ENCODE measurements around the gene TCTN1. TPM values are rescaled to one million over a fixed set of nuclear protein-coding genes. Genes with fewer than 3 reads are reported as not detected.
A peak's percentile ranks its signal among the peaks of the same experiment; 100 is the strongest.
"Not testable (repeated sequence)": the region's sequence is repeated elsewhere in the genome, so short reads cannot be mapped to it uniquely, and the experiment has no call there.

TCTN1 gene
- total RNA-seq, 1 donor from 2014 or later = 7.6 TPM

DNA sequence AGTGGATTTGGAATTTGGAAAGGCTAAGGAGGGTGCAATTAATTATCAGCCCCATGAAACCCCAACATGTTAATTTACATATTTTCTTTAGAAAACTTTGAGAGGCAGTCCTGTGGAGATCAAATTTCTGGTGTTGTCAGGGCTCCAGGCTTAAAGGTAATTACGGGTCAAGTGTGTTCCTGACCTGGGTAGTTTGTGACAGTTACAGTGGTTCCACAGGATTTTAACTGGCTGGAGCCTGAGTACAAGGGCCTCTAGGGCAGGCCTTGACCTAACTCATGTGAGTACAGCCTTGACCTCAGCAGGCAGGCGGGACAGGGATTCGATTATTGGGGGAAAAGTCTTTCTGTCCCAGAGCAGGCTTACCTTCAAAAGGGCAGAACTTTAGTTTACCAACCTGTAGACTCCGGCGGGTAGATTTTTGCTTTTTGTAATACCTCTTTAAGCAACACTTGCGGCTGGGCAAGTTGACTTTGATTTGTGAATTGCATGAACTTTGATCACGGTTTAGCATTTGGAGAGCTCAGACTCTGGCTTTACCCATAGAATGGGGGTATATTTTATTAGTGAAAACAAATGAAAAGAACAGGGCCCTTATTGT, 22.4 kb upstream of the TCTN1 start:
- Mint-ChIP-seq H3K36me3 (ENCODE audit: low read depth) (no peaks in the 10 kb centered on the region), H3K4me1 (ENCODE audit: low read depth) (peaks cover 22% of the 10 kb centered on the region), H3K27me3 (ENCODE audit: insufficient read depth) (no peaks in the 10 kb centered on the region), H3K4me3 (no peak overlapping the region), H3K27ac (peak overlapping the region; percentile 87), H3K9me3 (no peaks in the 10 kb centered on the region)
- no peak for DNase-seq (ENCODE audit: low spot score)
- intact Hi-C loops (cut with micrococcal nuclease) = loop anchor here (1.0 to 2.0 kb wide), 3 partner anchors 8 to 21 kb away; partner anchors contain the start of gene PPTC7

DNA sequence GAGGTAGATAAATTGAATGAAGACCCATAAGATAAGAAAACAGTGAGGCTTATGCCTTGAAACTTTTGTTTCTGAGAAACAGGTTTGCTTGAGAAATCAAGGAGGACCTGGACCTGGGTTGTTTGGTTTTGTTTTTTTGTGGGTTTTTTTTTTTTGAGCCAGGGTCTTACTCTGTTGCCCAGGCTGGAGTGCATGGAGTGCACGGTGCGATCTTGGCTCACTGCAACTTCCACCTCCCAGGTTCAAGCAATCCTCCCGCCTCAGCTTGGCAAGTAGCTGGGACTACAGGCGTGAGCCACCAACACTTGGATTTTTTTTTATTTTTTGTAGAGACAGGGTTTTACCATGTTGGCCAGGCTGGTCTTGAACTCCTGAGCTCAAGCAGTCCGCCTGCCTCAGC, 21.9 kb upstream of the TCTN1 start:
- H3K27ac Mint-ChIP-seq = peak overlapping the region; percentile 87

DNA sequence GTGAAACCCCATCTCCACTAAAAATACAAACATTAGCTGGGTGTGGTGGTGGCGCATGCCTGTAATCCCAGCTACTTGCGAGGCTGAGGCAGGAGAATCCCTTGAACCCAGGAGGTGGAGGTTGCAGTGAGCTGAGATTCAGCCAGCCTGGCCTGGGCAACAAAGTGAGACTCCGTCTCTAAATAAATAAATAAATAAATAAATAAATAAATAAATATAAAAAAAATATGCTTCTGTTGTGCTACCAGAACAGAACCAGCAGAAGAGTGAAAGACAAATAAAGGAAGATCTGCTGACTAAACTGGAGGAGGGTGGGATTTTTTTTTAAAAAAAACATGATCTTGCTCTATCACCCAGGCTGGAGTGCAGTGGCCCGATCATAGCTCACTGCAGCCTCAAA, 21.0 kb upstream of the TCTN1 start:
- peaks cover 22% of the 10 kb centered on the region for H3K4me1 Mint-ChIP-seq (ENCODE audit: low read depth)
- H3K36me3 Mint-ChIP-seq (ENCODE audit: low read depth); H3K4me3 Mint-ChIP-seq; intact Hi-C loops (cut with micrococcal nuclease); DNase-seq (ENCODE audit: low spot score); H3K9me3 Mint-ChIP-seq; H3K27me3 Mint-ChIP-seq (ENCODE audit: insufficient read depth); H3K27ac Mint-ChIP-seq: not testable (repeated sequence)

More for the DNA sequence above, 21.9 kb upstream of the TCTN1 start:
- no peaks in the 10 kb centered on the region for H3K27me3 Mint-ChIP-seq (ENCODE audit: insufficient read depth)
- H3K4me3 Mint-ChIP-seq = no peak overlapping the region
- H3K9me3 Mint-ChIP-seq = no peaks in the 10 kb centered on the region
- DNase-seq (ENCODE audit: low spot score) = no peak
- intact Hi-C loops (cut with micrococcal nuclease) = no loop called here
- H3K36me3 Mint-ChIP-seq (ENCODE audit: low read depth) = no peaks in the 10 kb centered on the region
- peaks cover 22% of the 10 kb centered on the region for H3K4me1 Mint-ChIP-seq (ENCODE audit: low read depth)

DNA sequence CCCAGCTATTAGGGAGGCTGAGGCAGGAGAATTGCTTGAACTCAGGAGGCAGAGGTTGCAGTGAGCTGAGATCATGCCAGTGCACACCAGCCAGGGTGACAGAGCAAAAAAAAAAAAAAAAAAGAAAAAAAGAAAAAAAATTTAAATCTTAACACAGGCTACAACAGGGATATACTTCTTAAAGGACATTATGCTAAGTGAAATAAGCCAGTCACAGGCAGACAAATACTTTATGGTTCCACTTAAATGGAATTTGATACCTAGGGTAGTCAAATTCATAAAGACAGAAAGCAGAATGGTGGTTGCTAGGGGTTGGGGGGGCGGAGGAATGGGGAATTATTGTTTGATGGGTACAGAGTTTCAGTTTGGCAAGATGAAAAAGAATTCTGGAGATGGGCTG, 16.0 kb upstream of the TCTN1 start:
- Mint-ChIP-seq H3K27me3 (ENCODE audit: insufficient read depth) (no peaks in the 10 kb centered on the region), H3K27ac (no peak overlapping the region), H3K4me3 (no peak overlapping the region), H3K4me1 (ENCODE audit: low read depth) (peaks cover 12% of the 10 kb centered on the region), H3K9me3 (no peaks in the 10 kb centered on the region), H3K36me3 (ENCODE audit: low read depth) (no peaks in the 10 kb centered on the region)
- no peak for DNase-seq (ENCODE audit: low spot score)
- intact Hi-C loops (cut with micrococcal nuclease) = no loop called here

DNA sequence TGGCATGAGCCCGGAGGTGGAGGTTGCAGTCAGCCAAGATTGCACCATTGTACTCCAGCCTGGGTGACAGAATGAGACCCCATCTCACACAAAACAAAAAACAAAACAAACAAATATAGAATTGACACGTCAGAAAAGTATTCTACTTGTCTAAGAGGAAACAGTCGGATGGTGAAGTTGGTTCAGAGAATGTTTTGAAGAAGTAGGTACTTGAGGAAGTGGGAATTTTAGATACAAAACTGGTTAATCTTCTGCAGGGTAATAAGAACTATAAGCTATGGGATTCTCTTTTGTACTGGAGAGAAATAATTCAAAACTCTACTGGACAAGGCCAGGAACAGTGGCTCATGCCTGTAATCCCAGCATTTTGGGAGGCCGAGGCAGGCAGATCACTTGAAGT, 14.6 kb upstream of the TCTN1 start:
- Mint-ChIP-seq H3K9me3 (no peaks in the 10 kb centered on the region), H3K4me1 (ENCODE audit: low read depth) (peaks cover 12% of the 10 kb centered on the region), H3K36me3 (ENCODE audit: low read depth) (no peaks in the 10 kb centered on the region), H3K27ac (peak overlapping the region; percentile 6), H3K27me3 (ENCODE audit: insufficient read depth) (no peaks in the 10 kb centered on the region), H3K4me3 (no peak overlapping the region)
- intact Hi-C loops (cut with micrococcal nuclease) = no loop called here
- no peak for DNase-seq (ENCODE audit: low spot score)

DNA sequence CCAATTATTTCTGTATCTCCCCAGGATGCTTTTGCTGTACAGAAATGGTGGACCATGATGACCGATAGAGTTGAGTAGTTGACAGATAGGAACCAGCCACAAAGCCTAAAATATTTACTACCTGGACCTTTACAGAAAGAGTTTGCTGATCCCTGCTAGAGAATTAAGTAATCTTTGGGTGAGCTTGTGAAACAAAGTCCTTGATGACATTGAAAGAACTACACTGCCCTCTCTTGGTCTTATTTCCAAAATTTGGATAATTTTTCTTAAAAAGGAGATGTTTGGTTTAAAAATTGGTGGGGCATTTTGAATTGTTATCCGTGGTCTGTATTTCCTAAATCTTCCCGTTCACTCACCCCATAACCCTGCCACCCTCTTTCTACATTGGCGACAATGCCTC, 13.7 kb upstream of the TCTN1 start:
- H3K4me3 Mint-ChIP-seq = no peak overlapping the region
- no peak overlapping the region for H3K27ac Mint-ChIP-seq
- H3K9me3 Mint-ChIP-seq = no peaks in the 10 kb centered on the region
- no peaks in the 10 kb centered on the region for H3K36me3 Mint-ChIP-seq (ENCODE audit: low read depth)
- intact Hi-C loops (cut with micrococcal nuclease) = loop anchor here (1.0 to 5.0 kb wide), 3 partner anchors 48 to 498 kb away; no protein-coding TSS in a partner anchor
- DNase-seq (ENCODE audit: low spot score) = no peak
- H3K4me1 Mint-ChIP-seq (ENCODE audit: low read depth) = peaks cover 12% of the 10 kb centered on the region
- no peaks in the 10 kb centered on the region for H3K27me3 Mint-ChIP-seq (ENCODE audit: insufficient read depth)

DNA sequence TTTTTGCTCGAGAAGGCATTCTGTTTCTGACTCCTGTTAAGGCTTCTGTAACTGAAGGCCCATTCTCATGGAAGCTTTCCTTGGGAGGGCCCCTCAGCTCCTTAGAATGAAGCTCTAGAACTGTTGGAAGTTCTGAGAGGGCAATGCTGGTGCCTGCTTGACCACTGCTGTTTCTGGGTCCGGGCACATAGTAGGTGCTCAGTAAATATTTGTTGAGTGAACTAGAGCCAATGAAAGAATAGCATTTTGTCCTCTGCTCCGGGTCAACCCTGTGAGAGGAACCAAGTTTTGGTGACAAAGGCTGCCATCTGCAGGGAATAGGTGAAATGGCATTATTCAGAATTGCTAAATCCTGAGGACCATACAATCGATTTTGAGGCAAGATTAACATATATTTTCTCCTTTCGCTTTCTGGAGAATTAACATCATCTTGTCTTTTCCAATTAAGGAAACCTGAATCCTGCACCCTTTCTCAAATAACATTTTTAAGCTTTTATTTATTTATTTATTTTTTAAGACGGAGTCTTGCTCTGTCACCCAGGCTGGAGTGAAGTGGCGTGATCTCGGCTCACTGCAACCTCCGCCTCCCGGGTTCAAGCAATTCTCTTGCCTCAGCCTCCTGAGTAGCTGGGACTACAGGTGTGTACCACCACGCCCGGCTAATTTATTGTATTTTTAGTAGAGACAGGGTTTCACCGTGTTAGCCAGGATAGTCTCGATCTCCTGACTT, 11.7 kb upstream of the TCTN1 start:
- not testable (repeated sequence) for H3K27ac Mint-ChIP-seq; H3K36me3 Mint-ChIP-seq (ENCODE audit: low read depth); H3K4me3 Mint-ChIP-seq; H3K9me3 Mint-ChIP-seq; H3K27me3 Mint-ChIP-seq (ENCODE audit: insufficient read depth)
- peaks cover 21% of the 10 kb centered on the region for H3K4me1 Mint-ChIP-seq (ENCODE audit: low read depth)
- intact Hi-C loops (cut with micrococcal nuclease) = loop anchor here (1.0 to 5.0 kb wide), 6 partner anchors 96 to 500 kb away; partner anchors contain the start of gene ARPC3
- peak; percentile 40 for DNase-seq (ENCODE audit: low spot score)

DNA sequence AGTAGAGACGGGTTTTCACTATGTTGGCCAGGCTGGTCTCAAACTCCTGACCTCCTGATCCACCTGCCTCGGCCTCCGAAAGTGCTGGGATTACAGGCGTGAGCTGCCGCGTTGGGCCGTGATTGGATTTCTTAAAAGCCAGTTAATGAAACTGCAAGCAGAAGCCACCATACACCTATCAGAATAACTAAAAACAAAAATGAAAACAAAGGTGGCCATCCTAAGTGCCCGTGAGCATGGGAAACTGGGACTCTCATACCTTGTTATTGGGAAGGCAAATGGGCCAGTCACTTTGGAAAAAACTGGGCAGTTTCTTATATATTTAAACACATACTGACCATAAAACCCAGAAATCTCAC, 7.7 kb upstream of the TCTN1 start:
- Mint-ChIP-seq H3K9me3 (no peaks in the 10 kb centered on the region), H3K27me3 (ENCODE audit: insufficient read depth) (no peaks in the 10 kb centered on the region), H3K27ac (peak overlapping the region; percentile 73), H3K4me1 (ENCODE audit: low read depth) (peaks cover 20% of the 10 kb centered on the region), H3K36me3 (ENCODE audit: low read depth) (no peaks in the 10 kb centered on the region), H3K4me3 (peak overlapping the region; percentile 86)
- intact Hi-C loops (cut with micrococcal nuclease) = no loop called here
- DNase-seq (ENCODE audit: low spot score) = no peak

DNA sequence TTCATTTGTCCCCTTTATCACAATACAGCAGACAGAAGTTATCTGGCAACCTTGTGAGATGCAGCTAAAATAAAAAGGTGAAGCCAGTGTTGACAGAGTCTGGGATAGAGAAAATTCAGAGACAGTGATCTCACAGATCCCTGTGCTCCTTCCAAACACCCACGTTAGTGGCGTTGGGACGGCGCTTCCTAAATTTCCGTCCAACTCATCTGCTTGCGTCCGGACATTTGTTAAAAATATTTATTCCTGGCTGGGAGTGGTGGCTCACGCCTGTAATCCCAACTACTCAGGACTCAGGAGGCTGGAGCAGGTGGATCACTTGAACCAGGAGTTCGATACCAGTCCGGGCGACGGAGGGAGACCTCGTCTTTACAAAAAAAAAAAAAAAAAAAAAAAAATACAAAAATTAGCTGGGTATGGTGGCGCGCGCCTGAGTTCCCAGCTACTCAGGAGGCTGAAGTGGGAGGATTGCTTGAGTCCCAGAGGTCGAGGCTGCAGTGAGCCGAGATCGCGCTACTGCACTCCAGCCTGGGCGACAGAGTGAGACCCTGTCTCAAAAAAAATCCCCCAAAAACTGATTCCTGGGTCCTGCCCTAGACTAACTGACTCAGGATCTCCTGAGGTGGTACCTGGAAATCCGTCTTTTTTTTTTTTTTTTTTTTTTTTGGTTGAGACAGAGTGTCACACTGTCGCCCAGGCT, 708 bp upstream of the TCTN1 start:
- peaks cover 4% of the 10 kb centered on the region for H3K27me3 Mint-ChIP-seq (ENCODE audit: insufficient read depth)
- H3K4me1 Mint-ChIP-seq (ENCODE audit: low read depth) = peaks cover 7% of the 10 kb centered on the region
- peak overlapping the region; percentile 81 for H3K27ac Mint-ChIP-seq
- H3K36me3 Mint-ChIP-seq (ENCODE audit: low read depth) = no peaks in the 10 kb centered on the region
- DNase-seq (ENCODE audit: low spot score) = no peak
- intact Hi-C loops (cut with micrococcal nuclease) = loop anchor here (1.0 to 2.0 kb wide), 3 partner anchors 22 to 145 kb away; partner anchors contain the start of genes FAM216A and GPN3
- peak overlapping the region; percentile 83 for H3K4me3 Mint-ChIP-seq
- H3K9me3 Mint-ChIP-seq = no peaks in the 10 kb centered on the region

DNA sequence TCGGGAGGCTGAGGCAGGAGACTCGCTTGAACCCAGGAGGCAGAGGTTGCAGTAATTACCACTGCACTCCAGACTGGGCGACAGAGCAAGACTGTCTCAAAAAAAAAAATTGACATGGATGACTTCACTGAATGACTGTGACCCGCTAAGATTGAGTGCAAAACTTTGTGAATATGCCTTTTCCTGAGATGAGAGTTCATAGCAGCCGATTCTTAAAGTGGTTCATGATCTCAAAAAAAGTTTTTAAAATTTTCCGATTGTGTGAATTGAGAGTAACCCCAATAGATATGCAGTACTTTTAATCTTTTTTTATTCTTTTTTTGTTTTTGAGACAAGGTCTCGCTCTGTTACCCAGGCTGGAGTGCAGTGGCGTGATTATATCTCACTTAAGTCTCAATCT, 1.2 kb downstream of the TCTN1 start:
- peak overlapping the region; percentile 42 for H3K4me3 Mint-ChIP-seq
- no peak for DNase-seq (ENCODE audit: low spot score)
- no peak overlapping the region for H3K27ac Mint-ChIP-seq
- H3K9me3 Mint-ChIP-seq = no peaks in the 10 kb centered on the region
- intact Hi-C loops (cut with micrococcal nuclease) = loop anchor here (1.0 to 5.0 kb wide), 3 partner anchors 32 to 272 kb away; partner anchors contain the start of gene PPTC7
- no peaks in the 10 kb centered on the region for H3K36me3 Mint-ChIP-seq (ENCODE audit: low read depth)
- H3K4me1 Mint-ChIP-seq (ENCODE audit: low read depth) = peaks cover 17% of the 10 kb centered on the region
- H3K27me3 Mint-ChIP-seq (ENCODE audit: insufficient read depth) = peaks cover 4% of the 10 kb centered on the region

DNA sequence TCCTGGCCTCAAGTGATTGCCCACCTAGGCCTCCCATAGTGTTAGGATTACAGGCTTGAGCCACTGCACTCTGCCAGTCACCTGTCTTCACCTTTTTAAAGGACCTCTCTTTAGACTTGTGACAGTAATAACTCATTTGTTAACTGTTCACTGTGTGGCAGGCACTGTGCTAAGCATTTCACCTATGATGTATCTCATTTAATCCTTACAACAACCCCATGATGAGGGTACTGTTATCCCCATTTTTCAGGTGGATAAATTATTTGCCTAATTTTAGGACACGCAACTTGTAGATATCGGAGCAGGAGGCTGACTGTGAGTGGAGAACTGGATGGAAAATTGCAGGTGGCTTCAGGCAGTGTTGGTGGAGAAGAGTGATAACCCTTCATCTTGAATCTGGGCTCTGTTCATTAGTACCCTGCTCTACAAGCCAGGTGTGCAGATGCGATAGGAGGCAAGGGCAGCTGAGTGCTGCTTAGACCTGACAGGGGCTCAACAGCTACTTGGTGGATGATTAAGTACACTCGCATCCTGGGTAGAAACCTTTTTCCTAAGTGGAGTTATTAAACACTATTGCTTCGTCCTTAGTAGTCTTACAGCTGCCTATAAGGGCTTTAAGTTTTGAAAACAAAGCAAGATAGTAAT, 2.7 kb downstream of the TCTN1 start:
- Mint-ChIP-seq H3K27ac (no peak overlapping the region), H3K9me3 (no peaks in the 10 kb centered on the region), H3K36me3 (ENCODE audit: low read depth) (no peaks in the 10 kb centered on the region), H3K4me1 (ENCODE audit: low read depth) (peaks cover 10% of the 10 kb centered on the region), H3K4me3 (no peak overlapping the region), H3K27me3 (ENCODE audit: insufficient read depth) (peaks cover 4% of the 10 kb centered on the region)
- intact Hi-C loops (cut with micrococcal nuclease) = loop anchor here (5.0 kb wide), 1 partner anchor 271 kb away; no protein-coding TSS in a partner anchor
- DNase-seq (ENCODE audit: low spot score) = no peak

DNA sequence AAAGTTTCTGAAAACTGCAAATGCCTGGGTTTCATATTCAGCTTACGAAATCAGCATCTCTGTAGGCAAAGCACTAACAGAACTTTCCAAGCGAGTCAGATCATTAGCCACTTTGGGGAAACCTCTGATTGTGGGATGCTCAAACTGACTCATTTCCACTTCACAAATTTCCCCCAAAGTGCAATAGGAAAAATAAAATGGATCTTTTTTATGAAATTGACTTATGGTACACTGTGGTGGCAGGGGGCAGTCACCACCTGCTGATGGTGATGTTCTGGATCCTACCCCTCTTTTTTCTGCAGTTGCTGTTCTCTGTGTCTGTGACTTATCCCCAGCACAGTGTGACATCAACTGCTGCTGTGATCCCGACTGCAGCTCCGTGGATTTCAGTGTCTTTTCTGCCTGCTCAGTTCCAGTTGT, 5.6 kb downstream of the TCTN1 start:
- Mint-ChIP-seq H3K4me3 (peak overlapping the region; percentile 37), H3K27me3 (ENCODE audit: insufficient read depth) (peaks cover 4% of the 10 kb centered on the region), H3K4me1 (ENCODE audit: low read depth) (peaks cover 10% of the 10 kb centered on the region), H3K36me3 (ENCODE audit: low read depth) (no peaks in the 10 kb centered on the region), H3K27ac (peak overlapping the region; percentile 77), H3K9me3 (no peaks in the 10 kb centered on the region)
- intact Hi-C loops (cut with micrococcal nuclease) = loop anchor here (1.0 to 5.0 kb wide), 9 partner anchors 41 to 268 kb away; partner anchors contain the start of gene HVCN1
- no peak for DNase-seq (ENCODE audit: low spot score)

All from activated T-helper 1 cell treated with anti-CD3 and anti-CD28 coated beads, Interleukin-12 subunit alpha, Interleukin-12 subunit beta, Interleukin-2, Interleukin-4 antibody, amounts not matched to agents 30 ng/mL and 10 ng/mL and 1 ng/mL, durations not matched to agents 14 hours and 24 hours and 36 hours (primary cell).